ENCODE measurements around the gene SPSB4.

Gene SPSB4

GRCh38 chr3:141057946-141058800 lies 7.0 kb downstream of the SPSB4 start:
- Mint-ChIP-seq H3K9me3 (no peaks in the 10 kb centered on the region), H3K36me3 (ENCODE audit: insufficient read depth) (no peaks in the 10 kb centered on the region), H3K4me3 (no peak overlapping the region), H3K4me1 (ENCODE audit: low read depth in 2 of 2) (peaks cover 0 to 2% of the 10 kb centered on the region in 2 donors), H3K27me3 (peaks cover 22 to 38% of the 10 kb centered on the region in 2 donors), H3K27ac (no peak overlapping the region)
- DNase-seq (no peak), ATAC-seq (replicated peaks) (no peak)

DNA sequence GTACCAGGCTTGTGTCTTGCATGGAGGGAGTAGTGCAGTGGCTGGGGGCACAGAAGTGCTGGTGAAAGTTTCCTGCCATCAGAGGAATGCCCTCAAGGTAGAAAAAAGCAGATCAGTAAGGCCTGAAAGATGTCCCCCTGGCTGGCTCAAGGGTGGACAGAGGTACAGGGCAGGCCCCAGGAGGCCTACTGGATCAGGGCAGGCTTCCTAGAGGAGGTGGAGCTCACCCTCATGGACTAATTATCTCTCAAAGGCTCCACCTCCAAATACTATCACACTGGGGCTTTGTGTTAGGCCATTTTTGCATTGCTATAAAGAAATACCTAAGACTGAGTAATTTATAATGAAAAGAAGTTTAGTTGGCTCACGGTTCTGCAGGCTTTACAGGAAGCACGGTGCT lies 7.8 kb downstream of the SPSB4 start:
- Mint-ChIP-seq H3K27ac (peak overlapping the region in 1 of 2 donors; percentile 9), H3K27me3 (peaks cover 17 to 29% of the 10 kb centered on the region in 2 donors), H3K9me3 (no peaks in the 10 kb centered on the region), H3K4me3 (no peak overlapping the region), H3K36me3 (ENCODE audit: insufficient read depth) (no peaks in the 10 kb centered on the region), H3K4me1 (ENCODE audit: low read depth in 2 of 2) (peaks cover 3 to 10% of the 10 kb centered on the region in 2 donors)
- no peak for DNase-seq
- no peak for ATAC-seq (replicated peaks)

GRCh38 chr3:141059816-141060215 lies 8.7 kb downstream of the SPSB4 start:
- no peak for ATAC-seq (replicated peaks)
- H3K36me3 Mint-ChIP-seq (ENCODE audit: insufficient read depth), result no peaks in the 10 kb centered on the region

GRCh38 chr3:141060327-141060726 lies 9.2 kb downstream of the SPSB4 start:
- H3K27me3 Mint-ChIP-seq, result peaks cover 8 to 16% of the 10 kb centered on the region in 2 donors
- H3K27ac Mint-ChIP-seq, result no peak overlapping the region
- H3K4me1 Mint-ChIP-seq (ENCODE audit: low read depth in 2 of 2), result peaks cover 8 to 14% of the 10 kb centered on the region in 2 donors
- no peak for DNase-seq
- no peak overlapping the region for H3K4me3 Mint-ChIP-seq
- no peak for ATAC-seq (replicated peaks)
- H3K9me3 Mint-ChIP-seq, result no peaks in the 10 kb centered on the region
- H3K36me3 Mint-ChIP-seq (ENCODE audit: insufficient read depth), result no peaks in the 10 kb centered on the region

More at GRCh38 chr3:141059816-141060215, 8.7 kb downstream of the SPSB4 start:
- DNase-seq, result no peak
- H3K4me1 Mint-ChIP-seq (ENCODE audit: low read depth in 2 of 2), result peaks cover 8 to 14% of the 10 kb centered on the region in 2 donors
- H3K9me3 Mint-ChIP-seq, result no peaks in the 10 kb centered on the region
- no peak overlapping the region for H3K4me3 Mint-ChIP-seq
- H3K27me3 Mint-ChIP-seq, result peaks cover 13 to 21% of the 10 kb centered on the region in 2 donors
- no peak overlapping the region for H3K27ac Mint-ChIP-seq

DNA sequence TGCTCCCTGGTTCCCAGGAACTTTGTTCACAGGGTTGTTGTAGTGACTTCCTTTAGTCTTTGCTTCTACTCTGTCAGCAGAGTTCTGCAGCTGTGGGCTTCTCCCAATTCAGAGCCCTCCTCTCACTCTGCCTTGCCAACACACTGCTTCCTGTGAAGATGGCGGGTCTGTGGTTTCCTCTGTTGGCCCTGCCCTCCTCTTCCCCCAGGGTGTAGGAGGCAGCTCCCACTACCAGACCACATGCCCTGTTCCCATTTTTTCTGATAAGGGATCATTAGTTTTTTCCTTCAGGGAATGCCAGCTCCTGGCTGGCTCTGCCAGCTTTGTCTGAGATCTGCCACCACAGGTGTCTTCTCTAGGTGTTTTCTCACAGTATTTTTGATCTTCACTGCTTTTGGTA lies 12.7 kb downstream of the SPSB4 start:
- ATAC-seq (replicated peaks) (peak; percentile 31), DNase-seq (no peak)
- Mint-ChIP-seq H3K27me3 (peaks cover 0 to 4% of the 10 kb centered on the region in 2 donors), H3K27ac (no peak overlapping the region), H3K9me3 (no peaks in the 10 kb centered on the region), H3K4me1 (ENCODE audit: low read depth in 2 of 2) (peaks cover 8 to 14% of the 10 kb centered on the region in 2 donors), H3K36me3 (ENCODE audit: insufficient read depth) (no peaks in the 10 kb centered on the region), H3K4me3 (no peak overlapping the region)

GRCh38 chr3:141064255-141064926 lies 13.2 kb downstream of the SPSB4 start:
- peaks cover 8 to 14% of the 10 kb centered on the region in 2 donors for H3K4me1 Mint-ChIP-seq (ENCODE audit: low read depth in 2 of 2)
- H3K9me3 Mint-ChIP-seq, result no peaks in the 10 kb centered on the region
- H3K4me3 Mint-ChIP-seq, result no peak overlapping the region
- no peak for DNase-seq
- ATAC-seq (replicated peaks), result no peak
- peaks cover 0 to 8% of the 10 kb centered on the region in 2 donors for H3K27me3 Mint-ChIP-seq
- H3K27ac Mint-ChIP-seq, result no peak overlapping the region
- H3K36me3 Mint-ChIP-seq (ENCODE audit: insufficient read depth), result no peaks in the 10 kb centered on the region

DNA sequence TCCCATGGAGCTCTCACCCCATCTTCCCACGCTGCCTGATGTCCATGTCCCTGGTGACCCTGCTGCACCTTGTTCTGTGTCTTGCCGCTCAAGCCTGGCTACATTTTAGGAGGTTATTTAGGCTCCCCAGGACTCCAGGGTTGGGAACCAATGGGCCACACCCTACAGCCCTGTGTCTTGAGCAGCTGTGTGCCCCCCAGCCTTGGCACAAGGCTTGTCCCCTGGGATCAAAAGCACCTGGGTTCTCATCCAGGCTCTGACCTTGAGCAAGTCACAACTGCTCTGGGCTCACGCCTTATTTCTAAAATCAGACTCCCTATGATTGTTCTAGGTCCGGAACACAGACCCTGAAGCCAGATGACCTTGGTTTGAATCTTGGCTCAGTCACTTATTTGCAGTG lies 14.1 kb downstream of the SPSB4 start:
- Mint-ChIP-seq H3K36me3 (ENCODE audit: insufficient read depth) (no peaks in the 10 kb centered on the region), H3K27me3 (peaks cover 0 to 8% of the 10 kb centered on the region in 2 donors), H3K4me3 (no peak overlapping the region), H3K9me3 (no peaks in the 10 kb centered on the region), H3K27ac (no peak overlapping the region), H3K4me1 (ENCODE audit: low read depth in 2 of 2) (peaks cover 8 to 14% of the 10 kb centered on the region in 2 donors)
- DNase-seq, result no peak
- no peak for ATAC-seq (replicated peaks)

GRCh38 chr3:141065841-141066805 lies 15.0 kb downstream of the SPSB4 start:
- peaks cover 0 to 8% of the 10 kb centered on the region in 2 donors for H3K27me3 Mint-ChIP-seq
- no peaks in the 10 kb centered on the region for H3K36me3 Mint-ChIP-seq (ENCODE audit: insufficient read depth)
- H3K4me3 Mint-ChIP-seq, result no peak overlapping the region
- no peaks in the 10 kb centered on the region for H3K9me3 Mint-ChIP-seq
- DNase-seq, result no peak
- ATAC-seq (replicated peaks), result no peak
- H3K4me1 Mint-ChIP-seq (ENCODE audit: low read depth in 2 of 2), result peaks cover 8 to 14% of the 10 kb centered on the region in 2 donors
- H3K27ac Mint-ChIP-seq, result no peak overlapping the region

- peaks cover 8 to 14% of the 10 kb centered on the region in 2 donors for H3K4me1 Mint-ChIP-seq (ENCODE audit: low read depth in 2 of 2)
- no peaks in the 10 kb centered on the region for H3K36me3 Mint-ChIP-seq (ENCODE audit: insufficient read depth)
- no peak for DNase-seq
- H3K27me3 Mint-ChIP-seq, result peaks cover 0 to 8% of the 10 kb centered on the region in 2 donors
- H3K27ac Mint-ChIP-seq, result no peak overlapping the region
- H3K9me3 Mint-ChIP-seq, result no peaks in the 10 kb centered on the region
- no peak overlapping the region for H3K4me3 Mint-ChIP-seq
- no peak for ATAC-seq (replicated peaks)
Observed at GRCh38 chr3:141067206-141067974, 16.2 kb downstream of the SPSB4 start.

DNA sequence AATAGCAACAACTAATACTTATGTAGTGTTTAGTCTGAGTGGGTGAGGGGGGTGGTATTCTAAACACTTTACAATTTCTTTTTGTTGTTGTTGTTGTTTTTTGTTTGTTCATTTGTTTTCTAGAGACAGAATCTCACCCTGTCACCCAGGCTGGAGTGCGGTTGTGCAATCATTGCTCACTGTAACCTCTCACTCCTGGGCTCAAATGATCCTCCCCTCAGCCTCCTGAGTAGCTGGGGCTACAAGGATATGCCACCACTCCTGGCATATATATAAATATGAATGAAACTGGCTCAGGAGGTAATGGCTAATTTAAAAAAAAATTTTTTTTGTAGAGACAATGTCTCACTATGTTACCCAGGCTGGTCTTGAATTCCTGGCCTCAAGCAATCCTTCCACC lies 19.1 kb downstream of the SPSB4 start:
- no peak for ATAC-seq (replicated peaks)

GRCh38 chr3:141070727-141071357 lies 19.7 kb downstream of the SPSB4 start:
- no peak for DNase-seq
- peaks cover 0 to 17% of the 10 kb centered on the region in 2 donors for H3K27me3 Mint-ChIP-seq
- no peaks in the 10 kb centered on the region for H3K9me3 Mint-ChIP-seq
- no peaks in the 10 kb centered on the region for H3K4me1 Mint-ChIP-seq (ENCODE audit: low read depth in 2 of 2)
- H3K36me3 Mint-ChIP-seq (ENCODE audit: insufficient read depth), result no peaks in the 10 kb centered on the region
- H3K4me3 Mint-ChIP-seq, result no peak overlapping the region
- H3K27ac Mint-ChIP-seq, result no peak overlapping the region
- no peak for ATAC-seq (replicated peaks)

More for the DNA sequence above, 19.1 kb downstream of the SPSB4 start:
- DNase-seq, result no peak
- H3K4me1 Mint-ChIP-seq (ENCODE audit: low read depth in 2 of 2), result no peaks in the 10 kb centered on the region
- H3K27me3 Mint-ChIP-seq, result peaks cover 0 to 16% of the 10 kb centered on the region in 2 donors
- no peaks in the 10 kb centered on the region for H3K9me3 Mint-ChIP-seq
- H3K36me3 Mint-ChIP-seq (ENCODE audit: insufficient read depth), result no peaks in the 10 kb centered on the region
- H3K4me3 Mint-ChIP-seq, result no peak overlapping the region
- H3K27ac Mint-ChIP-seq, result no peak overlapping the region

DNA sequence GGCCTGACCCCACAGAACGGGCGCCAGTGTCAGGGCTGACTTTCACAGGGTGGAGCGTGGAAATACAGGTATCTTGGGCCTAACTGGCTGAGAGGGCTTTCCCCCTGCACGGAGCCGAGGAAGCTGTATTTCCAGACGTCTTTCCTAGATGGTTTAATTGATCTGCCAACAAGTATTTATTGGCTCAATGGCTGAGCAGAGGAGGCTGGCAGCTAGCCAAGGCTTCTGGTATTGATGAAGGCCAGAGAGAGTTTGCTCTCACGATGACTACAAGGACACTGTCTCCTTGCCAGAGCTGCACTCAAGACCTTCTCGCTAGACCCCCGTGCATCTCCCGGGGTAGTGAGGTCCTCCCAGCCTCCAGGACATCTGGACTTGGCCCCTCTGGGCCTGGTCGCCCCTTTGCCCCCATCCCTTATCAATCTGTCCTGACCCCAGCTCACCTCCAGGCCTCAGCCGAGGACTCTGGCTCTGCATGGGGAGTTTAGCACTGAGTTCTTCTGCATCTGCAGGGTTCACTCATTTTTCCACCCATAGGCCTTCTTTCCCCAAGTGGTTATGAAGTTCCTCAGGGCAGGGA lies 20.6 kb downstream of the SPSB4 start:
- no peak overlapping the region for H3K27ac Mint-ChIP-seq
- H3K4me3 Mint-ChIP-seq, result no peak overlapping the region
- H3K4me1 Mint-ChIP-seq (ENCODE audit: low read depth in 2 of 2), result no peaks in the 10 kb centered on the region
- DNase-seq (no peak), ATAC-seq (replicated peaks) (no peak)
- no peaks in the 10 kb centered on the region for H3K36me3 Mint-ChIP-seq (ENCODE audit: insufficient read depth)
- H3K9me3 Mint-ChIP-seq, result no peaks in the 10 kb centered on the region
- peaks cover 0 to 26% of the 10 kb centered on the region in 2 donors for H3K27me3 Mint-ChIP-seq

Data from effector memory CD8-positive, alpha-beta T cell (primary cell).